Measurements from ENCODE around the gene BMERB1.
"Not testable (repeated sequence)": the region's sequence is repeated elsewhere in the genome, so short reads cannot be mapped to it uniquely, and the experiment has no call there.

Gene BMERB1

GRCh38 chr16:15523939-15524338 is 89.6 kb downstream of the BMERB1 start:
- DNase-seq (ENCODE audit: low read depth) = no peak

- DNase-seq (ENCODE audit: low read depth) = no peak
Observed at GRCh38 chr16:15524966-15525365, 90.6 kb downstream of the BMERB1 start.

- DNase-seq (ENCODE audit: low read depth) = no peak
Observed at GRCh38 chr16:15526097-15526496, 91.7 kb downstream of the BMERB1 start.

- DNase-seq (ENCODE audit: low read depth) = no peak
Observed at GRCh38 chr16:15526731-15527130, 92.3 kb downstream of the BMERB1 start.

GRCh38 chr16:15529673-15530072 is 95.3 kb downstream of the BMERB1 start:
- DNase-seq (ENCODE audit: low read depth) = no peak

GRCh38 chr16:15530085-15530484 is 95.7 kb downstream of the BMERB1 start:
- DNase-seq (ENCODE audit: low read depth) = no peak

- no peak for DNase-seq (ENCODE audit: low read depth)
Observed at GRCh38 chr16:15532825-15533224, 98.4 kb downstream of the BMERB1 start.

- no peak for DNase-seq (ENCODE audit: low read depth)
Observed at GRCh38 chr16:15533386-15533785, 99.0 kb downstream of the BMERB1 start.

- no peak for DNase-seq (ENCODE audit: low read depth)
Observed at GRCh38 chr16:15535772-15536171, 101.4 kb downstream of the BMERB1 start.

- DNase-seq (ENCODE audit: low read depth) = no peak
Observed at GRCh38 chr16:15536843-15537242, 102.5 kb downstream of the BMERB1 start.

- no peak for DNase-seq (ENCODE audit: low read depth)
Observed at GRCh38 chr16:15538507-15538906, 104.1 kb downstream of the BMERB1 start.

- DNase-seq (ENCODE audit: low read depth) = no peak
Observed at GRCh38 chr16:15539197-15539596, 104.8 kb downstream of the BMERB1 start.

- DNase-seq (ENCODE audit: low read depth) = no peak
Observed at GRCh38 chr16:15542261-15542660, 107.9 kb downstream of the BMERB1 start.

GRCh38 chr16:15542734-15543347 is 108.5 kb downstream of the BMERB1 start:
- no peak for DNase-seq (ENCODE audit: low read depth)

GRCh38 chr16:15544405-15544804 is 110.0 kb downstream of the BMERB1 start:
- no peak for DNase-seq (ENCODE audit: low read depth)

- no peak for DNase-seq (ENCODE audit: low read depth)
Observed at GRCh38 chr16:15545544-15545943, 111.2 kb downstream of the BMERB1 start.

GRCh38 chr16:15547072-15547767 is 112.8 kb downstream of the BMERB1 start:
- DNase-seq (ENCODE audit: low read depth) = not testable (repeated sequence)

GRCh38 chr16:15547768-15548096 is 113.3 kb downstream of the BMERB1 start:
- DNase-seq (ENCODE audit: low read depth) = no peak

- DNase-seq (ENCODE audit: low read depth) = no peak
Observed at GRCh38 chr16:15548482-15548891, 114.1 kb downstream of the BMERB1 start.

- no peak for DNase-seq (ENCODE audit: low read depth)
Observed at GRCh38 chr16:15552507-15552906, 118.1 kb downstream of the BMERB1 start.

- DNase-seq (ENCODE audit: low read depth) = peak; percentile 22
Observed at GRCh38 chr16:15553313-15554088, 119.1 kb downstream of the BMERB1 start.

GRCh38 chr16:15556130-15556529 is 121.7 kb downstream of the BMERB1 start:
- DNase-seq (ENCODE audit: low read depth) = no peak

GRCh38 chr16:15557258-15557657 is 122.9 kb downstream of the BMERB1 start:
- no peak for DNase-seq (ENCODE audit: low read depth)
